NCI-H2196 (cell line): ENCODE measurements around the gene SPRR1A.
"Not testable (repeated sequence)": the region's sequence is repeated elsewhere in the genome, so short reads cannot be mapped to it uniquely, and the experiment has no call there.

ENCODE experiments used
- DNase-seq: peaks from one replicate; lab custom pipeline; 2025; ENCODE audit not compliant: unreplicated experiment; lab: John Stamatoyannopoulos, UW

Gene SPRR1A

GRCh38 chr1:152972196-152972886 is 11.5 kb upstream of the SPRR1A start:
- DNase-seq: no peak

DNA sequence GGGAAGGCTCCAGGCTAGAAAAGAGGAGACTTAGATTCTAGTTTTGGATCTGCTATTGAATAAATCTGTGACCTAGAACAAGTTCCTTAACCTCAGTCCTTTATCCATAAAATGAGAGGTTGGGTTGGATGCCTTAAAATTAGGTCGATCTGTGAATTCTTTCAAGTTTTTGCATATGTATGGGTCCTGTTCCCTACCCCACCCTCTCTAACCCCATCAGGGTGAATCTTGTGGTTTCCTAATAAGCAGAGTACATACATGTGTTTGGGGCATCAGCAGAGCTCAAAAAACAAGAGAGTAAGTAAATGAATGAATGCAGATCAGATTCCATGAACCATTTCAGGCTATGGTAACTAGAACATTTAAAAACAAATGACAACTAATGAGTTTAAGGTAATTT is 7.2 kb upstream of the SPRR1A start:
- DNase-seq: no peak

DNA sequence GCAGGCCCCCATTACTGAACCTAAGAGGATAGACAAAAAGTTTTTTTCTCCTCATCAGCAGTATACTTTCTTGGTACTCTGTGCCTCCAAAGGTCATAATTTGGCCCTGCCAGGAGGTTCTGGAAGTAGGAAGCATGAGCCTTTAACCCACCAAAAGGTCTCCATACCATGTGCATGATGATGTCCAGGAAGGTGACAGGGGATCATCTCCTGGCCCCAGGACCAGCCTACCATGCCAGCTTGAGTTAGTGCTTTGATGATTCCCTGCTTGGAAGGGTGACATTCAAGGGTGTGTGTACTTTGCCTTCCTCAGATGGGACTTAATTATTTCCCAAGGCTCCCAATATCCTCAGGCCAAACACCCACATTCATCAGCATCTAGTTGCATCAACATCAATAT is 6.3 kb upstream of the SPRR1A start:
- DNase-seq: no peak

- no peak for DNase-seq
Observed at GRCh38 chr1:152980676-152981075, 3.2 kb upstream of the SPRR1A start.

DNA sequence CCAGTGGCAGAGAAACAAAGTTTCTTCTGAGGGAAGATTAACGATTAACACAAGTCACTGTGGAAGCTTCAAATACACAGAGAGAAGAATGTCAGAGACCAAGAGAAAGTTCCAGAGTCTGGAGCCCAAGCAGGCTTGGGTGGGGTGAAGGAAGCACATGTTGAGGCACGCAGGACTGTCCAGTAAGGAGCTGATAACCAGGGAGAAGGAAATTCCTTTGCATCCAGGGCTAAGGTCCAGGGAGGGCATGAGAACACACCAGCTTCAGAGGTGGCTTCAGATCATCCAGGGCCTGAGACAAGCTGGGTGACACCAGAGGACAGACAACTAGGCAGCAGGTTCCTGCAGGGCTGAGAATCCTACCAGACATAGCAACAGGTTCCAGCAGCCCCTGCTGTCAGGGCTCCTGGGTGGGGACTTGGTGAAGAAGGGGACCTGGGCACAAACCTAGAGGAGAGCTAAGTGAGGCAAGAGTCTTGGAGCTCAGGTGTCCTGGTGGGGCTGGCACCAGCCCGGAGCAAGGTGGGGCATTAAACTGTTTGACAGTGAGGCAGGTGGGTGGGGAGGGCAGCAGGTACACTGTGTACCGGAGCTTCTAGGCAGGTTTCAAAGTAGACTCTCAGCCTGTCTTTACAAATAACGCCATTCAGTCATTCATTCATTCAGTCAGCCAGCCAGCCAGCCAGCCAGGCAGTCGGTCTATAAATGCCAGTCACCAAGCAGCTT is 2.6 kb upstream of the SPRR1A start:
- DNase-seq: no peak

DNA sequence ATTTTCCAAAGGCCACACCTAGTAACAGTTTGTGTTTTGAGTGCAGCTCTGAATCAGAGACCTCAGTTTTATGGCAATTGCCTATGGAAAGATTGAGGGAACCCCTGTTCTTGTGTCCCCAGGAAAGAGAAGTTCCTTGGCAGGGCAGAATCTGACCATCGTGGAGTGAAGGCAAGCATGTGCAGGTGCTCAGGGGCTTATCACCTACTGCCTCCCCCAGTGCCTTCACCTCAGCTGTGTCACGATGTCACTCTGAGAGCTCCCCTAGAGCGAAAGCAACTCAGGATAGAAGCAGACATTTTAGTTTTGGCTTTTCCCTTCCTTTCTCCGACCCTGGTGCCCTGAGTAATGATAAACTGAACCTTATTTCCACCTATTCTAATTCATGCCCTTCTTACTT is 1.8 kb upstream of the SPRR1A start:
- no peak for DNase-seq

- no peak for DNase-seq
Observed at GRCh38 chr1:152983234-152983633, 647 bp upstream of the SPRR1A start.

DNA sequence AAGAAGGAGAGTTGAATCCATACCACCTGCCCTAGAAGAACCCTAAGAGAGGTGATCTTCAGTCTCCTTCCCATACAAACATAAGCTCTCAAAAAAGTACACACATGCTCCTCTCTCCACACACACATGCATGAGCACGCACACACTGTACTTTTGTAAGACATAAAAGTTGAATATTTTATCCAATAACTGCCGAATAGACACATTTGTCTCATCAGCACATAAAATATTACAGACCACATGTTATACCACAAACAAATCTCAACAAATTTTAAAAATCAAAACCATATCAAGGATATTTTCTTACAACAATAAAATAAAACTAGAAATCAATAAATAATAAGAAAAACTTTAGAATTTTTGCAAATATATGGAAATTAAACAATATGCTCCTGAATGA is 2.7 kb downstream of the SPRR1A start:
- DNase-seq: no peak

- DNase-seq: no peak
Observed at GRCh38 chr1:152993186-152993585, 9.3 kb downstream of the SPRR1A start.

- no peak for DNase-seq
Observed at GRCh38 chr1:152995842-152996241, 12.0 kb downstream of the SPRR1A start.

DNA sequence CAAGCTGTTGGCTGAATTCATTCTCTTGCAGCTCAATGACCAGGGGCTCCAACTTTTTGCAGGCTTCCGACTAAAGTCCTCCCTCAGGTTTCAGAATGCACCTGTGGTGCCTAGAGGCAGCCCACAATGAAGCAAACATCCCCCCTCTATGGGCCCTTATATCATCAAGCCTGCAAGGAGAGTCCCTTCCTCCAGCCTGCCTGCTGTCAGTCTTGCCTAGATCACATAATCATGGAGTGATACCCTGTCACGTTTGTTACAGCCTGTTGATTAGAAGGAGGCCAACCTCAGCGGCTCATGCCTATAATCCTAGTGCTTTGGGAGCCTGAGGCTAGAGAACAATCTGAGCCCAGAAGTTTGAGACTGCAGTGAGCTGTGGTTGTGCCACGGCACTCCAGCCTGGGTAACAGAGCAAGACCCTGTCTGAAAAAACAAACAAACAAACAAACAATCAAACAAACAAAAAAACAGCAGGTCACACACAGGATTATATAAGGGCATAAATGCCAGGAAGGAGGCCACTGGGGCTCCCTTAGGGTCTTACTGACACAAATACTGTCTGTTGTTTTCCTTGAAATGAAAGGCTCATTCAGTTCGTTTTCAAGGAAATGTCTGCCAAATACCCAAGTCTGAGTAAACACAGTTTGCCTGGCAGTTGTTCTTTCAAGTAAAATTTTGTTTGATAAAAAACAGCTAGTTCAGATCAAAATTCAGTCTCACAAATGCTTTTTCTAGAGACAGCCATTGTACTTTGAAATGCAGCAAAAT is 12.9 kb downstream of the SPRR1A start:
- no peak for DNase-seq

DNA sequence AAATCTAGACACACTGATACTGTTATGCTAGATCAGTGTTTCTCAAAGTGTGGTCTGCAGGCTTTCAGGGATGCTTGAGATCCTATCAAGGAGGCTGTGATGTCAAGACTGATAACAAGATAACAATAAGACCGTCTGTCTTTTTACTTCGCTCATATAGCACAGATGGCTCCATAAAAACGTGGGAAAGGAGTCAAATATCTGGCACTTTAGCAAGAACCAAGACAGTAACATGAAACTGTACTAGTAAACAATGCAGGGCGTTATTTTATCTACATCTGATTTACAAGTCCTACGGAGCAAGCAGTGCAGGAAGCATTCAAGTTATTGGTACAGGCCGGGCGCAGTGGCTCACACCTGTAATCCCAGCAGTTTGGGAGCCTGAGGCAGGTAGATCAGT is 14.0 kb downstream of the SPRR1A start:
- DNase-seq: no peak

DNA sequence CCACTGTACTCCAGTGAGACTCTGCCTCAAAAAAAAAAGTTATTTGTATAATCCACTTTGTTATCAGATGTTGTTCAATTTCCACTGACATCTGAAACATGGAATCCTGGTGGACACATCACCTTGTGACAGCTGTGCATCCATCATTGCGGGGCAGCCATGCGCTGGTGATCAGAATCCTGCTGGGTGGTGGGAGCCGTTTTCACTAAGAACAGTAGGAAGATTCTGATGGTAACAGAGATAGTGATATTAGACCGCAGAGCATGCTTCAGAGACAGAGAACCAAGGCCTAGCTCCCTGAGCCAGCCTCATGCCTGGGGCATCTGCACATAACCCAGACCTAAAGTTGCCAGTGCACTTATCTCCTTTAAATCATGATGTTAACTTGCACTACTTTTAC is 14.6 kb downstream of the SPRR1A start:
- DNase-seq: no peak

DNA sequence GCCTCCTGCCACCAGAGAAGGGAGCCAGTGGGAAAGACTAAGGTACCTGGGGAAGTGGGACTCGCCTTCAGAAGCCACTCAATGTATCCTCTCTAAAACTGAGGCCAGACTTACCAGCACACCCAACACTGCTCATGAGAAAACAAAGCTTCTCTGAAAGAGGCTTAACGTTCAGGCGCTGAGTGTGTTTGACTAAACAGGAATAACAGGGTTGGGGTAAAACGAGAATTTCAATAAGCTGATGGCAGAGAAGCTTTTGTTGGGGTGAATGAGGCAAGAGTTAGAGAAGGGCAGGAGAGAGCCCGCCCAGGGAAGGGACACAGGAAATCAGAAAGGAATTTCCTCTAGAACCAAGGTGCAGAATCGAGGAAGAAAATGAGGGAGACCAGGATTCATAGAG is 15.9 kb downstream of the SPRR1A start:
- DNase-seq: no peak

DNA sequence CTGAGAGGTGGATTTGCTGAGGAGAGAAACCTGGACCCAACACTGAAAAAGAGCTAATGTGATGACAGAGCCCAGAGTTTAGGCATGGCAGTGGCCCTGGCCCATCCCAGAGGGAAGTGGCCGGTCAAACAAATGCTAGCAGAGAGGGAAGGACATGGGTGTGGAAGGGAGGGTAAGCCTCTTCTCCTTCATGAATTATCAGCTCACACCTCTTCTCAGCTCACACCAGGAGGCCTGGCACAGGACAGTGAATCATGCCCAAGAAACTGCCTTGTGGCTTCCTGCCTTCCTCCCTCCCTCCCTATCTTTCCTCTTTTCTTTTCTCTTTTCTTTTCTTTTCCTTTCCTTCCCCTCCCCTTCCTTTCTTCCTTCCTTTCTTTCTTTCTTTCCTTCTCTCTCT is 16.4 kb downstream of the SPRR1A start:
- no peak for DNase-seq

DNA sequence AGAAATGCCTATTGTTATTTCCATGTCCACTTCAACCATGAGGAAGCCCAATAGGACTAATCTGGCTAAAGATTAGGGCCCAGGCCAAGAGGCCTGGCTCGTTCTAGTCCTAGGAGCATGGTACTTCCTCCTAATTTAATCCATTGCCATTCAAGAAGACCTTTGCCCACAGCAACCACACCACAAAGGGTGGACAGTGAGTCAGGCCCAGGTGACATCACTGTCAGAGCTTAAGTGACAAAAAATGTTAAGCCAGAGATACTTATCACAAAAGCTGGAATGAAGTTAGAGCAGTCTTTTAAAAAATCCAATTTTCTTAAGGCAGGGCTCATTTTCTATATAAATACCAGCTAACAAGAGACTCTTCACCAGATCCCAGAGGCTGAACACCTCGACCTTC is 17.5 kb downstream of the SPRR1A start, which contains the start of gene SPRR3:
TSS of gene SPRR3 (plus strand) at position 368 of the 400 bp plus-strand sequence. CDS start 1,272 bp downstream, outside the sequence.
- DNase-seq: no peak

- not testable (repeated sequence) for DNase-seq
Observed at GRCh38 chr1:153011235-153011758, 27.4 kb downstream of the SPRR1A start.

GRCh38 chr1:153021829-153022228 is 37.9 kb downstream of the SPRR1A start:
- not testable (repeated sequence) for DNase-seq

DNA sequence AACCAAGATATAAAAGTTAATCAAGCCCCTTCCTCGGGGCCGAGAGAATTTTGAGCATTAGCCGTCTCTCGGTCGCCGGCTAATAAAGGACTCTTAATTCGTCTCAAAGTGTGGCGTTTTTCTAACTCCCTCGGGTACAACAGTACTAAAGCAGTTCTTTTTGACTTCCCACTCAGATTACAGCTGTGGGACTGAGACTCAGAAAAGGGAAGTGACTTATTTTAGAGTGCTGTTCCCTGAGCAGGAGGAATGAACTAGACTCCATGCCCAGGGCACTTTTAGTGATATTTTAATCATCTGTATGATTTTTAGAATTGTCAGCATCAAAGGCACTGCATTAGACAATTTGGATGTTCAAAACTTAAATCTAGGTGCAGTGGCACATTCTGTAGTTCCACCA is 38.5 kb downstream of the SPRR1A start:
- not testable (repeated sequence) for DNase-seq

GRCh38 chr1:153023109-153023508 is 39.2 kb downstream of the SPRR1A start:
- no peak for DNase-seq

- no peak for DNase-seq
Observed at GRCh38 chr1:153024413-153024812, 40.5 kb downstream of the SPRR1A start.

DNA sequence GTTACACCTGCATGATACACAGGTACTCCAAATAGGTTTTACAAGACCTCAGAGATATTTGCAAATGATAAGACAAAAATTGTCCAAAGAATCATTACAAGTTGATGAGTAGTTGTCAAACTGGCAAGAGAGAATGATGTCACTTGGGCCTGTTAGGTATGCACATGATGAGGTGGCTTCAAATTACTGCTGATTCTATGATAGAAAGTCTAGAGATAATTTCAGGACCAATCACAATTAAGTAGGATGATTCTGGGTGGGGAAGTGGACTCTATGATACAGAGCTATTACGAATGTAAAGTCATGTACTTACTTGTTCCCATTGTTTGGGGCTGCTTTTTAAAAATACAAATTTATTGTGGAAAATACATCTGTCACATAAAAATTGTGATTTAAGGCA is 41.9 kb downstream of the SPRR1A start:
- no peak for DNase-seq
